Measurements from ENCODE around the gene PLD4. TPM values are rescaled to one million over a fixed set of nuclear protein-coding genes. Genes with fewer than 3 reads are reported as not detected.

Gene PLD4
- polyA plus RNA-seq, 3 donors = 12.2 to 15.5 (median 15.1) TPM

- Histone ChIP-seq H3K4me1 (ENCODE audit: control insufficient read depth in 1 of 2, insufficient read depth in 2 of 2, low read length in 2 of 2) (peaks cover 5 to 8% of the 10 kb centered on the region in 2 donors), H3K9me3 (replicated peaks in 1 of 2; ENCODE audit: control insufficient read depth in 1 of 2, insufficient read depth in 1 of 2, low read length in 2 of 2) (peaks cover 0 to 3% of the 10 kb centered on the region in 2 donors), H3K79me2 (ENCODE audit: insufficient read depth, low read length) (no peaks in the 10 kb centered on the region), H2AFZ (ENCODE audit: insufficient read depth, low read depth, low read length, poor library complexity, severe bottlenecking) (no peak overlapping the region), H3K27me3 (ENCODE audit: control insufficient read depth in 2 of 2, insufficient read depth in 2 of 2, low read length in 2 of 2) (peaks cover 7 to 34% of the 10 kb centered on the region in 2 donors), H3K4me2 (replicated peaks; ENCODE audit: extremely low read depth, low read length, poor library complexity, severe bottlenecking) (no peak overlapping the region), H4K20me1 (ENCODE audit: insufficient read depth, low read length) (no peaks in the 10 kb centered on the region), H3K36me3 (replicated peaks in 1 of 2; ENCODE audit: control insufficient read depth in 1 of 2, insufficient read depth in 2 of 2, low read length in 2 of 2) (peaks cover 0 to 3% of the 10 kb centered on the region in 2 donors), H3K4me3 (replicated peaks in 1 of 3; ENCODE audit: low read depth in 2 of 3, low read length in 3 of 3) (no peak overlapping the region), H3K27ac (ENCODE audit: low read depth in 1 of 2, low read length in 2 of 2) (no peak overlapping the region), H3K9ac (ENCODE audit: insufficient read depth, low read length, poor library complexity, severe bottlenecking) (no peak overlapping the region)
- Mint-ChIP-seq H3K4me3 (peak overlapping the region; percentile 20 to 72), H3K9me3 (peaks cover 0 to 4% (median 0%) of the 10 kb centered on the region in 7 donors), H3K27me3 (ENCODE audit: low read depth in 3 of 3) (peaks cover 40 to 42% (median 42%) of the 10 kb centered on the region in 3 donors), H3K4me1 (no peaks in the 10 kb centered on the region), H3K36me3 (peaks cover under 1 to 4% of the 10 kb centered on the region in 2 donors), H3K27ac (peak overlapping the region in 1 of 7 donors; percentile 25)
- intact Hi-C loops (cut with micrococcal nuclease) = no loop called here
- WGBS (ENCODE audit: insufficient coverage) = 25% methylated on average over 10 of the region's 42 CpGs
- peak; percentile 15 for TF ChIP-seq CTCF (IDR thresholded peaks at IDR 0.05)
- peak in 1 of 3 donors; percentile 5 for DNase-seq
Measured at GRCh38 chr14:104933746-104934733, 9.4 kb downstream of the PLD4 start.

DNA sequence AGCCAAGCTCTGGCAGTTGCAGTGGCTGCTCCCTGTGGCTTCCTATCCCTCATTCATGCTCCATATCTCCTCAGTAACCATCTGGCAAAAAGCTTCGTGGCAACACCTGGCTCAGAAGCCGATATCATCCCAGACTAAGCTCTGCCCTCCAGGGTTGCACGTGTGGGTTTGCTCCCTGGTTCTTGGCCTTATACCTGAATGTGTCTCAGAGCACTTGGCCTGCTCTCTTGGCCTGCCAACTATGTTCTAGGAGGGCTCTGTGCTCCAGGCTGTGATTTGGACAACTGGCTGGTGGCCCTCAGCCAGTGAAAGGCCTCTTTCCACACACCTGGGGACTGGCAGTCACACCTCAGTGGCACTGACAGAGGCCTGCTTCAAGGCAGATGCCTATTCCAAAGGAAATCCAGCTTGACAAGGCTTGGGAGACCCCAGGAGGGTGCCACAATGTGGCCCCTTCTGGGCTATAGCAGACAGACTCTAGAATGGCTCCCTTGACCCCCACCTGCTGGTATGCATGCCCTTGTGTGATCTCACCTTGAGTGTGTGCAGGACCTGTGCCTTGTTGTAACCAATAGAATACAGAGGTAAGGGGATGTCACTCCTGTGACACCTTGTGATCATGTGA lies 10.5 kb downstream of the PLD4 start:
- Mint-ChIP-seq H3K9me3 (peaks cover 0 to 4% (median 0%) of the 10 kb centered on the region in 7 donors), H3K27me3 (ENCODE audit: low read depth in 3 of 3) (peaks cover 41 to 48% (median 43%) of the 10 kb centered on the region in 3 donors), H3K4me3 (peak overlapping the region in 1 of 2 donors; percentile 72), H3K4me1 (no peaks in the 10 kb centered on the region), H3K36me3 (peaks cover 0 to 4% of the 10 kb centered on the region in 2 donors), H3K27ac (no peak overlapping the region)
- Histone ChIP-seq H3K9me3 (replicated peaks in 1 of 2; ENCODE audit: control insufficient read depth in 1 of 2, insufficient read depth in 1 of 2, low read length in 2 of 2) (peaks cover 0 to 3% of the 10 kb centered on the region in 2 donors), H3K79me2 (ENCODE audit: insufficient read depth, low read length) (no peaks in the 10 kb centered on the region), H3K36me3 (replicated peaks in 1 of 2; ENCODE audit: control insufficient read depth in 1 of 2, insufficient read depth in 2 of 2, low read length in 2 of 2) (no peaks in the 10 kb centered on the region), H3K4me2 (replicated peaks; ENCODE audit: extremely low read depth, low read length, poor library complexity, severe bottlenecking) (no peak overlapping the region), H4K20me1 (ENCODE audit: insufficient read depth, low read length) (no peaks in the 10 kb centered on the region), H3K27ac (ENCODE audit: low read depth in 1 of 2, low read length in 2 of 2) (no peak overlapping the region), H3K4me1 (ENCODE audit: control insufficient read depth in 1 of 2, insufficient read depth in 2 of 2, low read length in 2 of 2) (peaks cover 5 to 8% of the 10 kb centered on the region in 2 donors), H3K9ac (ENCODE audit: insufficient read depth, low read length, poor library complexity, severe bottlenecking) (no peak overlapping the region), H3K4me3 (replicated peaks in 1 of 3; ENCODE audit: low read depth in 2 of 3, low read length in 3 of 3) (no peak overlapping the region), H2AFZ (ENCODE audit: insufficient read depth, low read depth, low read length, poor library complexity, severe bottlenecking) (no peak overlapping the region), H3K27me3 (ENCODE audit: control insufficient read depth in 2 of 2, insufficient read depth in 2 of 2, low read length in 2 of 2) (peaks cover 7 to 38% of the 10 kb centered on the region in 2 donors)
- DNase-seq = peak in 1 of 3 donors; percentile 2
- intact Hi-C loops (cut with micrococcal nuclease) = no loop called here
- no peak for TF ChIP-seq CTCF (IDR thresholded peaks at IDR 0.05)
- WGBS (ENCODE audit: insufficient coverage) = 84% methylated on average over 3 of the region's 3 CpGs
